HEK293T (cell line): Measurements from ENCODE around the gene MAEA.

Source experiments
- CTCF ChIA-PET: fragments of 350-600 bp; formaldehyde crosslinking; extraction: SDS; loops from one replicate; lab custom pipeline; 2021; ENCODE audit warnings: antibody characterized with exemption, inconsistent platforms; lab: Yijun Ruan, JAX
- POLR2A ChIA-PET: fragments of 350-600 bp; formaldehyde crosslinking; extraction: SDS; loops from one replicate; lab custom pipeline; 2020; ENCODE audit warnings: antibody characterized with exemption, inconsistent platforms; lab: Yijun Ruan, JAX
- DNase-seq: peaks from one replicate; pipeline ENCODE4 v3.0.0; 2012; ENCODE audit warnings: mixed read lengths; ENCODE audit errors: extremely low spot score
- ARNT ChIP-seq: fragments of 450-650 bp; IDR thresholded peaks from 2 replicates; pipeline ENCODE4 v1.6.1; 2017; ENCODE audit warnings: mild to moderate bottlenecking
- BHLHE40 ChIP-seq: fragments of 450-650 bp; IDR thresholded peaks from 2 replicates; pipeline ENCODE4 v1.6.1; 2016; ENCODE audit warnings: mild to moderate bottlenecking, moderate library complexity, borderline replicate concordance
- CTBP1 ChIP-seq: fragments of 450-650 bp; IDR thresholded peaks from 2 replicates; pipeline ENCODE4 v1.6.1; 2016; ENCODE audit warnings: borderline replicate concordance
- ELF4 ChIP-seq: fragments of 450-650 bp; IDR thresholded peaks from 2 replicates; pipeline ENCODE4 v1.6.1; 2017; ENCODE audit warnings: antibody characterized with exemption
- FOXA1 ChIP-seq: fragments of 450-650 bp; IDR thresholded peaks from 2 replicates; pipeline ENCODE4 v1.6.1; 2016; ENCODE audit warnings: mild to moderate bottlenecking
- FOXK2 ChIP-seq: fragments of 450-650 bp; IDR thresholded peaks from 2 replicates; pipeline ENCODE4 v1.6.1; 2016; ENCODE audit warnings: mild to moderate bottlenecking
- FOXM1 ChIP-seq: fragments of 450-650 bp; IDR thresholded peaks from 2 replicates; pipeline ENCODE4 v1.6.1; 2017; ENCODE audit warnings: mild to moderate bottlenecking, borderline replicate concordance
- HDGF ChIP-seq: fragments of 450-650 bp; IDR thresholded peaks from 2 replicates; pipeline ENCODE4 v1.6.1; 2017; ENCODE audit warnings: antibody characterized with exemption, borderline replicate concordance
- L3MBTL2 ChIP-seq: fragments of 450-650 bp; conservative IDR thresholded peaks from 2 replicates; pipeline ENCODE4 v1.6.1; 2016; ENCODE audit warnings: mild to moderate bottlenecking
- LEF1 ChIP-seq: fragments of 450-650 bp; IDR thresholded peaks from 2 replicates; pipeline ENCODE4 v1.6.1; 2017; ENCODE audit warnings: mild to moderate bottlenecking, borderline replicate concordance
- NFRKB ChIP-seq: fragments of 450-650 bp; IDR thresholded peaks from 2 replicates; pipeline ENCODE4 v1.6.1; 2016; ENCODE audit warnings: mild to moderate bottlenecking, moderate library complexity
- SP1 ChIP-seq: fragments of 450-650 bp; IDR thresholded peaks from 2 replicates; pipeline ENCODE4 v1.6.1; 2017
- SUZ12 ChIP-seq: fragments of 450-650 bp; IDR thresholded peaks from 2 replicates; pipeline ENCODE4 v1.6.1; 2016; ENCODE audit warnings: mild to moderate bottlenecking
- TARDBP ChIP-seq: fragments of 450-650 bp; IDR thresholded peaks from 2 replicates; pipeline ENCODE4 v1.6.1; 2016
- ZNF384 ChIP-seq: fragments of 450-650 bp; IDR thresholded peaks from 2 replicates; pipeline ENCODE4 v1.6.1; 2016
- TF ChIP-seq, protein P1 (sequence below): fragments of 450-650 bp; IDR thresholded peaks from 2 replicates; pipeline ENCODE4 v1.6.1; 2016

The MAEA gene

DNA sequence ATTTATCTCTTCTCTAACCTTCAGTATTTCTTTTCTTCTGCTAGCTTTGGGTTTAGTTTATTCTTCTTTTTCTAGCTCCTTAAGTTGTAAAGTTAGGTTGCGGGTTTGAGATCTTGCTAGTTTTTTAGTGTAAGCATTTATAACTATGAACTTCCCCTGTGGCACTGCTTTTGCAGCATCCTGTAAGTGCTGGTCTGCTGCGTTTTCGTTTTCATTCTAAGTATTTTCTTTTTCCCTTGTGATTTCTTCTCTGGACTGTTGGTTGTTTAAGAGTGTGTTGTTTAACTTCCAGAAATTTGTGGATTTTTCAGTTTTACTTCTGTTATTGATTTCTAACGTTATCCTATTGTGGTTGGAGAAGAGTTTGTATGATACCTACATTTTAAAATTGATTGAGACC is 29.7 kb upstream of the MAEA start:
- ChIA-PET CTCF (no interaction called here), POLR2A (no interaction called here)
- DNase-seq: no peak
- no peak for TF ChIP-seq LEF1

DNA sequence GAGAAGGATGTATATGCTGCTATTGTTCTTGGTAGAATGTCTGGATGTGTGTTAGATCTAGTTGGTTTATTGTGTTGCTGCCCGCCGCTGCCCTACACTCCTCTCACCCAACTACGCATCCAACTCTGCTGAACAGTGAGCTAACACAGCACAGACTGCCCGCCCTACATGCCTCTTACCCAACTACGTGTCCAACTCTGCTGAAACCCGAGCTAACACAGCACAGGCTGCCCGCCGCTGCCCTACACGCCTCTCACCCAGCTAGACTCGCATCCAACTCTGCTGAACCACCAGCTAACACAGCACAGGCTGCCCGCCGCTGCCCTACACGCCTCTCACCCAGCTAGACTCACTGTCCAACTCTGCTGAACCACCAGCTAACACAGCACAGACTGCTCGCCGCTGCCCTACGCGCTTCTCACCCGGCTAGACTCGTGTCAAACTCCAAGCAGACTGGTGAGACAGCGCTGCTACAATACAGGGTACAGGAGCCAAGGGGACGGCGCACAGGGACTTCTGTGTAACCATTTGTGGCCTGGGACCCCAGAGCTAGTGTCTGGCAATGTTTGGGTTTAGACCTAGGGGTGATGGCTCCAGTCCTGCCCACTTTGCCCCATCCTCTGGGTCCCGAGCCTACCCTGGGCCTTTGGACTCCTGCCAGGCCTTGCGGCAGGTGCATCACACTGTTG is 29.1 kb upstream of the MAEA start:
- TF ChIP-seq, protein P1, sequence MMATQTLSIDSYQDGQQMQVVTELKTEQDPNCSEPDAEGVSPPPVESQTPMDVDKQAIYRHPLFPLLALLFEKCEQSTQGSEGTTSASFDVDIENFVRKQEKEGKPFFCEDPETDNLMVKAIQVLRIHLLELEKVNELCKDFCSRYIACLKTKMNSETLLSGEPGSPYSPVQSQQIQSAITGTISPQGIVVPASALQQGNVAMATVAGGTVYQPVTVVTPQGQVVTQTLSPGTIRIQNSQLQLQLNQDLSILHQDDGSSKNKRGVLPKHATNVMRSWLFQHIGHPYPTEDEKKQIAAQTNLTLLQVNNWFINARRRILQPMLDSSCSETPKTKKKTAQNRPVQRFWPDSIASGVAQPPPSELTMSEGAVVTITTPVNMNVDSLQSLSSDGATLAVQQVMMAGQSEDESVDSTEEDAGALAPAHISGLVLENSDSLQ: no peak
- TF ChIP-seq SUZ12 (no peak), ZNF384 (no peak), L3MBTL2 (no peak), FOXK2 (no peak), LEF1 (no peak), SP1 (no peak)
- CTCF ChIA-PET: no interaction called here
- POLR2A ChIA-PET: no interaction called here
- DNase-seq: no peak

DNA sequence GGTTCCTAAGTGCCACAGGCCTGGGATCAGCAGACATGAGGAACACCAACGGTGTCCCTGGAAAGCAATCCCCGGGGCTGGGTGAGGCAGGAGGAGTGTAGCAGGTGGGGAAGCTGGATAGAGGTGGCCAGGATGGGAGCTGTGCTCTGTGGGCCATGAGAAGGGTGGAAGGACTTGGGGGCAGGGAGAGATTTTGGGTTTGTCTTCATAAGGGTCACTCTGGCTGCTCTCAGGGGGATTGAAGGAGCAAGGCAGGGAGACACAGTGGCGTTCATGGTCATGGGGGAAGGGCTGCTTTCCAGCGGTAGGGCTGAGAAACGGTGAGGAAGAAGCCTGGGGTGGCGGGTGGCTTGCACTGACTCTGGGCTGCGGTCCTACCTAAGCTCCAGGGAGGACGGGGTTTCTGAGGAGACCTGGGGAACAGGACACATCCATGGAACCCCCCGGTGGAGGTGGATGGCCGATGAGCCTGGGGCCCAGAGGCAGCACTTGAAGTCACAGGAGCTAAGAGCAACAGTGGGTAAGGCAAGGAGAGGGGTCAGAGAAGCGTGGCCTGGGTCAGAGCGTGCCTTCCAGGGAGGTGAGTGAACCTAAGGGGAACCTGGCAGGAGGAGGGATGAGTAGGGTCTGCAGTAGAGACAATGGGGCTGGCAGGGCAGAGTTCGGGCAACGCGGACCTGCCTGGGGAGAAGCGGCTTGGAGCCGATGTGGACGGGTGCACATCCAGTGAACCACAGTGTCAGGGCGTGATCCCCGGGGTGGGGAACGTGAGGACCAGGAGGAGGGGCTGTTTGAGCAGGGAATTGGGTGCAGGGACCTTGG is 28.4 kb upstream of the MAEA start:
- CTCF ChIA-PET: no interaction called here
- no peak for TF ChIP-seq ARNT
- no peak for TF ChIP-seq ZNF384
- no peak for TF ChIP-seq LEF1
- TF ChIP-seq SUZ12: no peak
- no peak for TF ChIP-seq CTBP1
- TF ChIP-seq BHLHE40: no peak
- no peak for TF ChIP-seq FOXM1
- TF ChIP-seq NFRKB: no peak
- TF ChIP-seq L3MBTL2: no peak
- no peak for TF ChIP-seq ELF4
- TF ChIP-seq, protein P1: no peak
- TF ChIP-seq SP1: no peak
- no peak for TF ChIP-seq FOXK2
- TF ChIP-seq HDGF: no peak
- no peak for TF ChIP-seq TARDBP
- no peak for TF ChIP-seq FOXA1
- DNase-seq: no peak
- POLR2A ChIA-PET: no interaction called here

DNA sequence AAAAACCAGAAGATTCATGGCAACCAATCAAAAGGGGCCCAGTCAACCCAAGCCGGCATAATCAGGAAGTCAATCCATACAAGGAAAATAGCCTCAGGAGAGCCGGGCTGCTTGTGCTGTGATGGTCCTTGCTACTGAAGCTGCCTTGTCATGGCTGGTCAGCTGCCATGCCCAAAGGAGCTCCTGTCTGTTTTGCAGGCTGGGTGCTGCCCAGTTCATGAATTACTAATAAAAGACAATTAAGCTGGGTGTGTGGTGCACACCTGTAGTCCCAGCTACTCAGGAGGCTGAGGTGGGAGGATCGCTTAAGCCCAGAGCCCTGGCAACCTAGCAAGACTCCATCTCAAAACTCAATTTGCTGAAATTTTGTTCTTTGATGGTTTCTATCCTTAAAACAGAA is 24.7 kb upstream of the MAEA start:
- POLR2A ChIA-PET: no interaction called here
- CTCF ChIA-PET: no interaction called here
- no peak for DNase-seq
- TF ChIP-seq ELF4: no peak
- TF ChIP-seq NFRKB: no peak
- no peak for TF ChIP-seq TARDBP
- TF ChIP-seq HDGF: no peak
- TF ChIP-seq ARNT: no peak
- no peak for TF ChIP-seq LEF1
- TF ChIP-seq L3MBTL2: no peak
- no peak for TF ChIP-seq SP1
- no peak for TF ChIP-seq CTBP1
- no peak for TF ChIP-seq FOXK2
- no peak for TF ChIP-seq BHLHE40
- TF ChIP-seq FOXM1: no peak
- no peak for TF ChIP-seq SUZ12
- TF ChIP-seq FOXA1: no peak
- TF ChIP-seq ZNF384: no peak

DNA sequence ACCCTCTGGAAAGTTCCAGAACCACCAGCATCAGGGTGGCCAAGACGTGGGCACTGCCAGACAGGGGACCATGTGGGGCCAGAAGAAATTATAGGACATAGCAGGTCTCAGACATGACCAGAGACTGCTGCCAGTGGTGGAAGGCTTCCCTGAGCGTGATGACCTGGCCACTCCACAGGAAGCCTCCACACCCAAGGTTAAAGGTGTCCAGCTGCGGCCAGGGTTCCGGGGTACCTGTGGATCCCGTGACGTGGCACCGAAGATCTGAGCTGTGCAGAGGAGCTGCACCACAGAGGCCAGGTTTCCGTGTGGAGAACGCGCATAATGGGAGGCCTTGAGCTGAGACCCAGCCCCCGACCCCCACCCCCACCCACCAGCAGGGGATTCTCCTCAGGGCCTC is 24.3 kb upstream of the MAEA start:
- DNase-seq: no peak
- TF ChIP-seq FOXA1: no peak
- CTCF ChIA-PET: no interaction called here
- POLR2A ChIA-PET: no interaction called here

DNA sequence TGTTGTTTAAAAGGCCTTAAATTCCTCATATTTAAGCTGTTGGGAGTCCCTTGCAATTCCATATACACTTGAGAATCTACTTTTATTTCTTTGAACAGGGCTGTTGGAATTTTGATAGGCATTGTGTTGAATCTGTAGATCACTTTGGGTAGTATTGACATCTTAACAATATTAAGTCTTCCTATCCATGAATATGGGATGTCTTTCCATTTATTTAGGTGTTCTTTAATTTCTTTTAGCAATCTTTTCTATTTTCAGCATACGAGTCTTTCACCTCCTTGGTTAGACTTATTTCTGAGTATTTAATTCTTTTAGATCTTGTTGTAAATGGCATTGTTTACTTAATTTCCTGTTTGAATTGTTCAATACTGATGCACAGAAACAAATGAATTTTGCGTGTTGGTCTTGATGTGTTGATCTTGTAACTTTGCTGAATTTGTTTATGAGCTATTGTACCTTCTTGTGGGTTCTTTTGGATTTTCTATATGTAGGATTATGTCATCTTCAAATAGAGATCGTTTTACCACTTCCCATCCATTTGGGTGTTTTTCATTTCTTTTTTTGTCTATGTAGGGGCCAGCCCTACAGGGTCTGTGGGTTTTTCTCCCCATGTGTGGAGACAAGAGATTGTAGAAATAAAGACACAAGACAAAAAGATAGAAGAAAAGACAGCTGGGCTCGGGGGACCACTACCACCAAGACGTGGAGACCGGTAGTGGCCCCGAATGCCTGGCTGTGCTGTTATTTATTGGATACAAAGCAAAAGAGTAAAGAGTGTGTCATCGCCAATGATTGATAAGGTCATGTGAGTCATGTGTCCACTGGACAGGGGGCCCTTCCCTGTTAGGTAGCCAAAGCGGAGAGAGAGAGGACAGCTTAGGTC is 22.6 kb upstream of the MAEA start:
- no peak for DNase-seq
- TF ChIP-seq FOXA1 (no peak), ZNF384 (no peak), HDGF (no peak), BHLHE40 (no peak), NFRKB (no peak), FOXM1 (no peak), SP1 (no peak), ARNT (no peak), L3MBTL2 (no peak), LEF1 (no peak)
- POLR2A ChIA-PET: interaction anchor here (0.6 kb wide), 1 partner anchor 17 kb away, joined by 3 read pairs; no protein-coding TSS in a partner anchor
- CTCF ChIA-PET: interaction anchor here (1.1 to 2.1 kb wide), 3 partner anchors 8 to 136 kb away, joined by 3 to 7 read pairs (median 4); no protein-coding TSS in a partner anchor
